Heart right ventricle (tissue), 16 donors: ENCODE data around the gene TMEM44. TPM values are rescaled to one million over a fixed set of nuclear protein-coding genes. Genes with fewer than 3 reads are reported as not detected.
A peak's percentile ranks its signal among the peaks of the same experiment; 100 is the strongest.

ENCODE experiments used
- ATAC-seq, 8 donors: fragments of 200-7000 bp; cut with Tn5 transposase; one replicate each; pipeline ENCODE4 v1.9.1; 2020; ENCODE audit warnings: mild to moderate bottlenecking in 8 of 8, moderate library complexity in 8 of 8, moderate number of reproducible peaks in 1 of 8
- DNase-seq, 2 donors: peaks; one replicate each; pipeline ENCODE4 v3.0.0-alpha.2; 2020
- H3K27ac ChIP-seq, 10 donors: fragments of 200-600 bp; sonication (generic) in 2 of 10; one replicate each; pipeline versions ENCODE4 v1.5.0 to v1.8.0; 2020 to 2022; ENCODE audit warnings: mild to moderate bottlenecking in 3 of 10
- H3K27me3 ChIP-seq, 7 donors: fragments of 200-600 bp; one replicate each; pipeline ENCODE4 v1.8.0; 2021 to 2022; ENCODE audit warnings: mild to moderate bottlenecking in 2 of 7
- H3K36me3 ChIP-seq, 9 donors: fragments of 200-600 bp; sonication (generic) in 1 of 9; one replicate each; pipeline versions ENCODE4 v1.5.0 to v1.8.0; 2020 to 2022; ENCODE audit warnings: mild to moderate bottlenecking in 2 of 9
- H3K4me1 ChIP-seq, 9 donors: fragments of 200-600 bp; sonication (generic) in 1 of 9; one replicate each; pipeline versions ENCODE4 v1.5.0 to v1.8.0; 2020 to 2022; ENCODE audit warnings: mild to moderate bottlenecking in 4 of 9
- H3K4me3 ChIP-seq, 10 donors: fragments of 200-600 bp; sonication (generic) in 2 of 10; one replicate each; pipeline versions ENCODE4 v1.5.0 to v1.8.0; 2020 to 2022; ENCODE audit warnings: mild to moderate bottlenecking in 7 of 10, moderate library complexity in 2 of 10
- H3K9me3 ChIP-seq, 11 donors: fragments of 200-600 bp in 10 of 11; sonication (generic) in 2 of 11; one replicate each; pipeline versions ENCODE4 v1.5.0 to v1.8.0; 2013 to 2022; ENCODE audit warnings: mild to moderate bottlenecking in 2 of 11, control low read depth in 1 of 11, moderate library complexity in 1 of 11
- WGBS, 2 donors: extraction: QIAGEN DNeasy Blood & Tissue Kit; methylation state at CpG; one replicate each; pipeline ENCODE4 v1.1.7; 2013; ENCODE audit warnings: inconsistent platforms in 1 of 2; 5-methylcytosine and 5-hydroxymethylcytosine counted together
- intact Hi-C, 10 donors: fragments of 100-400 bp; cut with DNase I; formaldehyde crosslinking; loops; one replicate each; pipeline versions ENCODE4 v1.11.1 to v1.14.2; 2022
- polyA plus RNA-seq, 2 donors: library from polyadenylated mRNA; stranded (reverse); fragments of 200-250 nt; gene quantifications; one replicate each; pipeline ENCODE4 v1.2.3, GENCODE V29; 2013
- total RNA-seq, 10 donors: library from RNA; stranded (reverse); fragmentation: NEBNext Ultra II Directional in 3 of 10; extraction: Animal tissue kit (Norgen Biotek cat#: 25700) in 3 of 10; gene quantifications; one replicate each; pipeline versions ENCODE4 v1.2.1 to v1.2.4, GENCODE V29; 2021 to 2023
- TF ChIP-seq, protein P1 (sequence below), 9 donors: fragments of 200-600 bp; sonication (generic) in 2 of 9; IDR thresholded peaks; one replicate each; pipeline versions ENCODE4 v1.5.0 to v1.8.0; 2021 to 2022; ENCODE audit warnings: antibody characterized with exemption in 9 of 9, mild to moderate bottlenecking in 5 of 9, moderate library complexity in 1 of 9
- donor health status: Arrhythmogenic right ventricular cardiomyopathy.
- donor health status: ischemic (EF 13 %, LVEDD 7.1; RV severe dilation, severe dysfunction).
- donor health status: healthy with polysubstance abuse.
- donor health status: DM: no; HTN: yes; CAD: no.
- donor health status: DM: no; HTN: no; CAD: no.
- donor health status: ischemic (EF 25% LVEDD 6.9; RV normal size, moderate dysfunction).
- donor health status: ischemic (EF 25% LVEDD 5.7; RV mildly dilated, moderate dysfunction).
- donor health status: healthy.
- donor health status: DM: yes; HTN: yes; CAD: no.
- donor health status: Ischemic cardiomyopathy.
- donor health status: ischemic (EF 35%, LVEDD 5.7; RV mildly dilated, moderate dysfunction).
- donor health status: nonischemic (EF 11% LVEDD 7.7; RV severe dilation, severe dysfunction).
- donor health status: DM: yes; HTN: yes; CAD: no.
- donor health status: PGD.
- donor health status: ischemic (EF 29% LVEDD 5.4; RV normal size, mild dysfunction).
- donor health status: nonischemic (EF 23%, LVEDD 6.1; RV moderate dilation, normal function).

The TMEM44 gene
- total and polyA plus RNA-seq, 12 donors: 3.1 to 21.9 (median 5.1) TPM

DNA sequence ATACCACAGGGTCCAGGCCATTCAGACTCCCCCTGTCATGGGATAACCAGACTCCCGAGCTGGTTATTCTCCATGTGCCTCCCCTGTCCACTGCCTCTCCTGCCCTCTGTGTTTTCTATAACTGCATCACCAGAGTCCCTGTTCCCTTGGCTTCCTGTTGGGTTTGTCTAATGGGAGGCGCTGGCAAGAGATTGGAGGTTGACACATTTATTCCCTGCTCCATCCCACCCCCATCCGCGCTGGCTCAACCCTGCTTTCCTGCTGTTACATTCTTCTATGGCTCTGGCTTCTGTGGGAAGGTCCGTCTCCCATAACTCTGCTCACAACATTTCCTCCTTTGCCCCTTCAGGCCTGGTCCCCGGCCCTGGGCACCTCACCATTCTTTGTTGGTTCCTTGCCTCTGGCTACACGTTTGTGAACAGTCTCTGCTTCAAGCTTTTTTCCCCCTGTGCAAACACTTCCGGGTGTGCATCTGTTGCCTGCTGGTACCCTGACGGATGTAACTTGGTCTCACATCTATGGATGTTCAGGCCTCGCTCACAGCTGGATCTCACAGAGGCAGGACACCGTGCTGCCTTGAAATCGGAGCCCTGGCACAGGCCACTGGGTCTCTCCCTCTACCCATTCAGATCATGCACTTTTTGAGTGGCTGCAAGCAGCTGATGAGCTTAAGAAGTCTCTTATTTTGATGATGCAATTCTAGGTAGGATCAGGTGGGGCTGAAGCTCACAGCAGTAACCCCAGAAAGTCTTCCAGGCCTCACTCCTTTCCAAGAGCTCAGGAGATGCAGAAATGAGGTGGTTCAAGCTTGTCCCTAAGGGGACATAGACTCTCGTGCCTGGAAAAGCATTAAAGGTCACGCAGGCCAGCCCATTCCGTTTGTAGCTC is 77.8 kb downstream of the TMEM44 start:
- intact Hi-C loops: no loop called here
- H3K27ac ChIP-seq: peak overlapping the region in 7 of 10 donors; percentile 8 to 62 (median 50)
- DNase-seq (no peak), ATAC-seq (peak in 5 of 8 donors; percentile 13 to 47 (median 36))
- TF ChIP-seq, protein P1, sequence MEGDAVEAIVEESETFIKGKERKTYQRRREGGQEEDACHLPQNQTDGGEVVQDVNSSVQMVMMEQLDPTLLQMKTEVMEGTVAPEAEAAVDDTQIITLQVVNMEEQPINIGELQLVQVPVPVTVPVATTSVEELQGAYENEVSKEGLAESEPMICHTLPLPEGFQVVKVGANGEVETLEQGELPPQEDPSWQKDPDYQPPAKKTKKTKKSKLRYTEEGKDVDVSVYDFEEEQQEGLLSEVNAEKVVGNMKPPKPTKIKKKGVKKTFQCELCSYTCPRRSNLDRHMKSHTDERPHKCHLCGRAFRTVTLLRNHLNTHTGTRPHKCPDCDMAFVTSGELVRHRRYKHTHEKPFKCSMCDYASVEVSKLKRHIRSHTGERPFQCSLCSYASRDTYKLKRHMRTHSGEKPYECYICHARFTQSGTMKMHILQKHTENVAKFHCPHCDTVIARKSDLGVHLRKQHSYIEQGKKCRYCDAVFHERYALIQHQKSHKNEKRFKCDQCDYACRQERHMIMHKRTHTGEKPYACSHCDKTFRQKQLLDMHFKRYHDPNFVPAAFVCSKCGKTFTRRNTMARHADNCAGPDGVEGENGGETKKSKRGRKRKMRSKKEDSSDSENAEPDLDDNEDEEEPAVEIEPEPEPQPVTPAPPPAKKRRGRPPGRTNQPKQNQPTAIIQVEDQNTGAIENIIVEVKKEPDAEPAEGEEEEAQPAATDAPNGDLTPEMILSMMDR (IDR thresholded peaks at IDR 0.05): no peak
- WGBS, 2 donors: 72 to 80% methylated on average over 15 of the region's 15 CpGs
- no peaks in the 10 kb centered on the region for H3K36me3 ChIP-seq
- H3K27me3 ChIP-seq: no peaks in the 10 kb centered on the region
- no peaks in the 10 kb centered on the region for H3K9me3 ChIP-seq
- peaks cover 0 to 38% (median 13%) of the 10 kb centered on the region in 9 donors for H3K4me1 ChIP-seq
- no peak overlapping the region for H3K4me3 ChIP-seq

DNA sequence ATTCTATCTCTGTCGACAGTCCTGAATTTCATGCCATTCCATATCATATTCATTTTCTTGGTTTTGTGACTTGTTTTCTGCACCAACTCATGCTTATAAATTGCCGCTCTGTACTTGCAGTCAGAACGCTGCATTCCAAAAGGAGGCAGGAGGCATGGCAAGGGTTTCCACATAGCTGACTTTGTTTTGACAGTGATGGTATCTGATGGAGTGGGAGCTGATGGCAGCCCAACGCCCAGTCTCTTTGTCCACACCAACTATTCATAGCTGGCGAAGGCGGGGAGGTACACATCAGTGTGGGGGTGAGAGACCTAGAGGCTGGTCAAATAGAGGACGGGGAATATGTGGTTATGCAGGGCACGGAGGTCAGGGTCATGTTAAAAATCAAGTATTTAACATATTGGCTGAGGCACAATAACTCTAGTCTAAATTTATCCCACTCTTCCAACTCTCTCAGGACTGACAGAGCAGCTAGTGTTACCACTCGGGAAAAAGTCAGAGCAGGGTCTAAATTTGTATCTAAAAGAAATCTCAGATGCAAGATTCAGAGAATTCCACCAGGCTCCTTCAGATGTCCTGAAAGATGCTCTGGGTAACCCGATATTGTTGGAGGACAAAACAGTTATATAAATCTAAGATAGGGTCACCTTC is 78.6 kb downstream of the TMEM44 start:
- Histone ChIP-seq H3K27me3 (no peaks in the 10 kb centered on the region), H3K27ac (peak overlapping the region in 7 of 10 donors; percentile 8 to 62 (median 50)), H3K9me3 (no peaks in the 10 kb centered on the region), H3K4me3 (no peak overlapping the region), H3K4me1 (peaks cover 0 to 39% (median 14%) of the 10 kb centered on the region in 9 donors), H3K36me3 (no peaks in the 10 kb centered on the region)
- intact Hi-C loops: no loop called here
- DNase-seq (no peak), ATAC-seq (peak in 6 of 8 donors; percentile 34 to 78 (median 62))
- WGBS, 2 donors: 43 to 50% methylated on average over 10 of the region's 10 CpGs
- TF ChIP-seq, protein P1 (IDR thresholded peaks at IDR 0.05): no peak

DNA sequence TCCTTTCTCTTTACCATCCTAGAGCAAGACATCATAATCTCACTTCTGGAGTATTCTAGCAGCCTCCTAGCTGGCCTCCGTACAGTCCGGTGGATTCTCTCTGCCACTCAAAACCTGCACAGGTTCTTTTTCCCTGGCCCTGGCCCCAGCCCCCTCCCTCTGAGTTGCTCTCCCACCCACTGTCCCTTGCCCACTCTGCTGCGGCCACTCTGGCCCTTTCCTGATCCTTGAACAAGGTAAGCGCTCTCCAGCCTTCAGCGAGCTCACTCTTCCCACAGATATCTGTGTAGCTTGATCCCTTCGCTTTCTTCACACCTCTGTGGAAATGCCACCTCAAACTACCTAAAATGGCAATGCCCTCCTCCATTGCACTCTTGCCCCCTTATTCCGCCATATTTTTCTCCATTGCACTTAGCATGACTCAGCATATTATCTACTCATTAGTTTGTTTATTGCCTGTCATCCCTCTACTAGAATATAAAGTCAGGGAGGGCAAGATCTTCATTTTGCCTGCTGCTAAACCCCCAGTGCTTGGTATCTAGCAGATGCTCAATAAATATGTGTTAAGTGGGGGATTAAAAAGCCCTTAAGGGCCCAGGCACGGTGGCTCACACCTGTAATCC is 80.8 kb downstream of the TMEM44 start:
- Histone ChIP-seq H3K4me3 (no peak overlapping the region), H3K4me1 (peaks cover 0 to 51% (median 18%) of the 10 kb centered on the region in 9 donors), H3K9me3 (peaks cover 0 to under 1% (median 0%) of the 10 kb centered on the region in 11 donors), H3K36me3 (no peaks in the 10 kb centered on the region), H3K27me3 (no peaks in the 10 kb centered on the region), H3K27ac (no peak overlapping the region)
- 92 to 94% methylated on average over 8 of the region's 8 CpGs for WGBS, 2 donors
- TF ChIP-seq, protein P1 (IDR thresholded peaks at IDR 0.05): no peak
- DNase-seq (no peak), ATAC-seq (no peak)
- intact Hi-C loops: no loop called here

DNA sequence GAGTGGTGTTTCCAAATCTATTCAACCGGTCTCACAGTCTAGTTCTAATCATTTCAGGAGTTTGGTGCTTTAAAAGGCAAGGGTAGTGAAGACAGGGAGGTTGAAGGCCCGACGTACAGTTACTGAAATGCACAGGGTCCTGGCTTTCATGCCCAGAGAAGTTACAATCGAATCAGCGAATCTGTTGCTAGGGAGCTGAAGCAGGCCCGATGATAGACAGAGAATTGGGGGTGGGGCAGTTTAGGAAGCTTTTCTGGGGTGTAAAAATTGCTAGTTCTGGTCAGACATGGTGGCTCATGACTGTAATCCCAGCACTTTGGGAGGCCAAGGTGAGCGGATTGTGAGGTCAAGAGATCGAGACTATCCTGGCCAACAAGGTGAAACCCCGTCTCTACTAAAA is 83.4 kb downstream of the TMEM44 start:
- H3K27ac ChIP-seq: peak overlapping the region in 4 of 10 donors; percentile 29 to 63 (median 49)
- peaks cover 0 to 7% (median 0%) of the 10 kb centered on the region in 11 donors for H3K9me3 ChIP-seq
- peaks cover 0 to 38% (median 13%) of the 10 kb centered on the region in 9 donors for H3K4me1 ChIP-seq
- 80 to 82% methylated on average over 9 of the region's 9 CpGs for WGBS, 2 donors
- no peak overlapping the region for H3K4me3 ChIP-seq
- DNase-seq (no peak), ATAC-seq (peak in 1 of 8 donors; percentile 3)
- no peaks in the 10 kb centered on the region for H3K36me3 ChIP-seq
- H3K27me3 ChIP-seq: no peaks in the 10 kb centered on the region
- TF ChIP-seq, protein P1 (IDR thresholded peaks at IDR 0.05): no peak
- intact Hi-C loops: no loop called here
